ENCODE measurements around the gene IHH. TPM values are rescaled to one million over a fixed set of nuclear protein-coding genes. Genes with fewer than 3 reads are reported as not detected.

The IHH gene
- total and polyA plus RNA-seq, 9 of the 15 experiments (the other 6 are each of a cell fraction or from before 2014, with no cell fraction given) = 0.07 TPM; not detected in 8

DNA sequence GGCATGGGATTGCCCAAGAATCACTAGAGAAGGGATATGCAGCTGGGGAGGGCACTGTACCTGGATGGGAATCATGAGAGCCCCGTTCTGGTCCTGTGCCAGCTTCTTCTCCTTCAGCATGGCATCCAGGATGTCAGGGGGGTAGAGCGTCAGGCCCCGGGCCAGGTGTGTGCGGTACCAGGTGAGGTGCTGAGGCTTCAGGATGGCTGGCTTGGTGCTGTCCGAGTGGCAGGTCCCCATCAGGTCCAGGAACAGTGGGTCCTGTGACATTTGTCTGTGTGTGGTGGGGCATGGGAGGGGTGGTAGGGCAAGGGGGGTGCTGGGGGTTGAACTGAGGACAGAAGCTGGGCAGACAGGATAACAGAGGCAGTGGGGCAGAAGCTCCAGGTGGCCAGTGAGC lies 32.6 kb downstream of the IHH start:
- Histone ChIP-seq H3K9me1 (ENCODE audit: control insufficient read depth, insufficient read depth, low read length) (no peaks in the 10 kb centered on the region), H2AFZ (ENCODE audit: low read depth, low read length) (no peak overlapping the region), H3K79me2 (ENCODE audit: control insufficient read depth, insufficient read depth, low read length) (no peaks in the 10 kb centered on the region), H3K27me3 (ENCODE audit: control insufficient read depth in 2 of 2, insufficient read depth in 2 of 2, low read length in 2 of 2) (peaks cover 5 to 61% of the 10 kb centered on the region in 2 experiments; a peak in 4 of 5 replicates), H3K4me3 (no peak overlapping the region), H3K36me3 (ENCODE audit: control insufficient read depth, insufficient read depth, low read length) (no peaks in the 10 kb centered on the region), H3K9ac (ENCODE audit: insufficient read depth in 1 of 2, low read depth in 2 of 2, low read length in 2 of 2) (no peak overlapping the region), H3K4me1 (replicated peaks in 1 of 2; ENCODE audit: control insufficient read depth in 2 of 2, insufficient read depth in 2 of 2, low read length in 2 of 2) (peaks cover 0 to 4% of the 10 kb centered on the region in 2 experiments; a peak in 1 of 5 replicates), H4K20me1 (replicated peaks; ENCODE audit: control insufficient read depth, insufficient read depth, low read length) (no peaks in the 10 kb centered on the region; the same call in 1 of the 2 replicates), H3K9me3 (replicated peaks; ENCODE audit: control insufficient read depth, insufficient read depth, low read depth, low read length) (no peaks in the 10 kb centered on the region), H3K27ac (ENCODE audit: extremely low read depth, low read depth, low read length) (no peak overlapping the region), H3K4me2 (ENCODE audit: insufficient read depth, low read length) (no peak overlapping the region)
- in situ Hi-C loops (cut with MboI) = loop anchor here (10.0 kb wide), 1 partner anchor 127 kb away; no protein-coding TSS in a partner anchor
- ATAC-seq = no peak
- no peak for DNase-seq (ENCODE audit: extremely low read depth in 1 of 4, low spot score in 3 of 4)
- 0% methylated on average over 4 of the region's 5 CpGs for WGBS (ENCODE audit: insufficient coverage, low coverage, missing lambda C conversion rate)
- no TSS peak for BruUV-seq (replicated peaks)
- no peak for TF ChIP-seq NFATC3 (IDR thresholded peaks at IDR 0.05)
- no peak for TF ChIP-seq ZKSCAN1 (IDR thresholded peaks at IDR 0.05; ENCODE audit: low read depth, low read length)
- no peak for TF ChIP-seq SMARCE1 (IDR thresholded peaks at IDR 0.05)
- ChIA-PET POLR2A (interaction anchor here (0.6 to 1.2 kb wide), 2 partner anchors 13 to 176 kb away, joined by 3 to 4 read pairs; partner anchors contain the start of gene CFAP65), CTCF (ENCODE audit: low intra/inter-chr PET ratio) (interaction anchor here (0.7 to 3.8 kb wide), 2 partner anchors 91 to 127 kb away, joined by 3 to 31 read pairs; no protein-coding TSS in a partner anchor)
- FAIRE-seq = no peak
- intact Hi-C loops (cut with micrococcal nuclease) = loop anchor here (2.0 kb wide), 1 partner anchor 127 kb away; no protein-coding TSS in a partner anchor

DNA sequence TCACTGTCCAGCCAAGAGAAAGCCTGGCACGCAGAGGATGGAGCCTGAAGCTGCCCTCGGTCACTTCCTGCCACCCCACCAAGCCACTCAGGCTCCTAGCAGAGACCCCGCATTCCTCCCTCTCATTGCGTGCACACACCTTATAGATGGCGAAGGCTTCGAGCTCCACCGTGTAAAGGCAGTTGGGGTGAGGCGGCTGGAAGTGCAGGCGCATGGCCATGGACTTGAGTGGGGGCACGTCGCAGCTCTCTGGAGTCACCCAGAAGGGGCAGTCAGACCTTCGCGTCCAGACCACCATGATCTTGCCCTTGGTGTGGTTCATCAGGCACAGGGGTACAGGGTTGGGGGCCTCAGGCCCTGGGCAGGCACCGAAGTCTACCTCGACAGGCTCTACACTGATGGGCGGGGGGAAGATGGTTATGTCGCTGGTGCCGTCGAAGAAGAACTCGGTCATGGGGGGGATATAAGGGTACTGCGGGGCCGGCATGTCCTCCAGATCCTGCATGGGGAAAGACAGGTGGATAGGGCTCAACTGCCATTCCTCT lies 33.1 kb downstream of the IHH start:
- no peaks in the 10 kb centered on the region for H3K9me1 ChIP-seq (ENCODE audit: control insufficient read depth, insufficient read depth, low read length)
- BruUV-seq (replicated peaks) = no TSS peak
- in situ Hi-C loops (cut with MboI) = loop anchor here (10.0 kb wide), 1 partner anchor 127 kb away; no protein-coding TSS in a partner anchor
- peaks cover under 1% of the 10 kb centered on the region; the same call in 1 of the 2 replicates for H4K20me1 ChIP-seq (replicated peaks; ENCODE audit: control insufficient read depth, insufficient read depth, low read length)
- no peak overlapping the region for H2AFZ ChIP-seq (ENCODE audit: low read depth, low read length)
- H3K27me3 ChIP-seq (ENCODE audit: control insufficient read depth in 2 of 2, insufficient read depth in 2 of 2, low read length in 2 of 2) = peaks cover 5 to 63% of the 10 kb centered on the region in 2 experiments; a peak in 4 of 5 replicates
- H3K4me2 ChIP-seq (ENCODE audit: insufficient read depth, low read length) = no peak overlapping the region
- WGBS (ENCODE audit: insufficient coverage, low coverage, missing lambda C conversion rate) = 8% methylated on average over 20 of the region's 22 CpGs
- no peak for ATAC-seq
- no peaks in the 10 kb centered on the region for H3K79me2 ChIP-seq (ENCODE audit: control insufficient read depth, insufficient read depth, low read length)
- H3K9me3 ChIP-seq (replicated peaks; ENCODE audit: control insufficient read depth, insufficient read depth, low read depth, low read length) = no peaks in the 10 kb centered on the region
- ChIA-PET CTCF (ENCODE audit: low intra/inter-chr PET ratio) (interaction anchor here (3.8 kb wide), 1 partner anchor 127 kb away, joined by 31 read pairs; no protein-coding TSS in a partner anchor), POLR2A (no interaction called here)
- FAIRE-seq = no peak
- no peak overlapping the region for H3K4me3 ChIP-seq
- intact Hi-C loops (cut with micrococcal nuclease) = loop anchor here (2.0 kb wide), 1 partner anchor 127 kb away; no protein-coding TSS in a partner anchor
- H3K36me3 ChIP-seq (ENCODE audit: control insufficient read depth, insufficient read depth, low read length) = no peaks in the 10 kb centered on the region
- no peak for DNase-seq (ENCODE audit: extremely low read depth in 1 of 4, low spot score in 3 of 4)
- H3K27ac ChIP-seq (ENCODE audit: extremely low read depth, low read depth, low read length) = no peak overlapping the region
- H3K9ac ChIP-seq (ENCODE audit: insufficient read depth in 1 of 2, low read depth in 2 of 2, low read length in 2 of 2) = no peak overlapping the region
- peaks cover 0 to 4% of the 10 kb centered on the region in 2 experiments; a peak in 1 of 5 replicates for H3K4me1 ChIP-seq (replicated peaks in 1 of 2; ENCODE audit: control insufficient read depth in 2 of 2, insufficient read depth in 2 of 2, low read length in 2 of 2)
- TF ChIP-seq, protein P1, sequence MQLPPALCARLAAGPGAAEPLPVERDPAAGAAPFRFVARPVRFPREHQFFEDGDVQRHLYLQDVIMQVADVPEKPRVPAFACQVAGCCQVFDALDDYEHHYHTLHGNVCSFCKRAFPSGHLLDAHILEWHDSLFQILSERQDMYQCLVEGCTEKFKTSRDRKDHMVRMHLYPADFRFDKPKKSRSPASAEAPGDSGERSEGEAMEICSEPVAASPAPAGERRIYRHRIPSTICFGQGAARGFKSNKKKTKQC (CRISPR knock-in tag; IDR thresholded peaks at IDR 0.05) = no peak
- TF ChIP-seq GTF2A2 (tag; IDR thresholded peaks at IDR 0.05) = no peak
- TF ChIP-seq, protein P2, sequence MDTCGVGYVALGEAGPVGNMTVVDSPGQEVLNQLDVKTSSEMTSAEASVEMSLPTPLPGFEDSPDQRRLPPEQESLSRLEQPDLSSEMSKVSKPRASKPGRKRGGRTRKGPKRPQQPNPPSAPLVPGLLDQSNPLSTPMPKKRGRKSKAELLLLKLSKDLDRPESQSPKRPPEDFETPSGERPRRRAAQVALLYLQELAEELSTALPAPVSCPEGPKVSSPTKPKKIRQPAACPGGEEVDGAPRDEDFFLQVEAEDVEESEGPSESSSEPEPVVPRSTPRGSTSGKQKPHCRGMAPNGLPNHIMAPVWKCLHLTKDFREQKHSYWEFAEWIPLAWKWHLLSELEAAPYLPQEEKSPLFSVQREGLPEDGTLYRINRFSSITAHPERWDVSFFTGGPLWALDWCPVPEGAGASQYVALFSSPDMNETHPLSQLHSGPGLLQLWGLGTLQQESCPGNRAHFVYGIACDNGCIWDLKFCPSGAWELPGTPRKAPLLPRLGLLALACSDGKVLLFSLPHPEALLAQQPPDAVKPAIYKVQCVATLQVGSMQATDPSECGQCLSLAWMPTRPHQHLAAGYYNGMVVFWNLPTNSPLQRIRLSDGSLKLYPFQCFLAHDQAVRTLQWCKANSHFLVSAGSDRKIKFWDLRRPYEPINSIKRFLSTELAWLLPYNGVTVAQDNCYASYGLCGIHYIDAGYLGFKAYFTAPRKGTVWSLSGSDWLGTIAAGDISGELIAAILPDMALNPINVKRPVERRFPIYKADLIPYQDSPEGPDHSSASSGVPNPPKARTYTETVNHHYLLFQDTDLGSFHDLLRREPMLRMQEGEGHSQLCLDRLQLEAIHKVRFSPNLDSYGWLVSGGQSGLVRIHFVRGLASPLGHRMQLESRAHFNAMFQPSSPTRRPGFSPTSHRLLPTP (IDR thresholded peaks at IDR 0.05; ENCODE audit: borderline replicate concordance, extremely low read depth, insufficient read length) = no peak
- no peak for TF ChIP-seq ZFP30 (CRISPR knock-in tag; IDR thresholded peaks at IDR 0.05; ENCODE audit: borderline replicate concordance)
- TF ChIP-seq, protein P3, sequence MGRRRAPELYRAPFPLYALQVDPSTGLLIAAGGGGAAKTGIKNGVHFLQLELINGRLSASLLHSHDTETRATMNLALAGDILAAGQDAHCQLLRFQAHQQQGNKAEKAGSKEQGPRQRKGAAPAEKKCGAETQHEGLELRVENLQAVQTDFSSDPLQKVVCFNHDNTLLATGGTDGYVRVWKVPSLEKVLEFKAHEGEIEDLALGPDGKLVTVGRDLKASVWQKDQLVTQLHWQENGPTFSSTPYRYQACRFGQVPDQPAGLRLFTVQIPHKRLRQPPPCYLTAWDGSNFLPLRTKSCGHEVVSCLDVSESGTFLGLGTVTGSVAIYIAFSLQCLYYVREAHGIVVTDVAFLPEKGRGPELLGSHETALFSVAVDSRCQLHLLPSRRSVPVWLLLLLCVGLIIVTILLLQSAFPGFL (CRISPR knock-in tag; IDR thresholded peaks at IDR 0.05) = no peak
- TF ChIP-seq TOE1 (IDR thresholded peaks at IDR 0.05; ENCODE audit: borderline replicate concordance) = no peak
- TF ChIP-seq TOE1 (CRISPR knock-in tag; IDR thresholded peaks at IDR 0.05; ENCODE audit: borderline replicate concordance, low read depth) = no peak
